Ishikawa (cell line): ENCODE measurements around the gene CCDC92B.

Experiments
- CEBPB ChIP-seq: IDR thresholded peaks from 2 replicates; pipeline ENCODE4 v1.6.1; 2012
- CREB1 ChIP-seq: IDR thresholded peaks from 2 replicates; pipeline ENCODE4 v1.6.1; 2012; ENCODE audit warnings: low read depth
- EGR1 ChIP-seq: IDR thresholded peaks from 2 replicates; pipeline ENCODE4 v1.6.1; 2012
- EP300 ChIP-seq: IDR thresholded peaks from 2 replicates; pipeline ENCODE4 v1.6.1; 2012; ENCODE audit warnings: borderline replicate concordance
- FOXM1 ChIP-seq: IDR thresholded peaks from 2 replicates; pipeline ENCODE4 v1.6.1; 2012; ENCODE audit warnings: low read depth, borderline replicate concordance
- MAX ChIP-seq: IDR thresholded peaks from 2 replicates; pipeline ENCODE4 v1.6.1; 2012
- NFIC ChIP-seq: IDR thresholded peaks from 2 replicates; pipeline ENCODE4 v1.6.1; 2012
- RAD21 ChIP-seq: IDR thresholded peaks from 2 replicates; pipeline ENCODE4 v1.6.1; 2012; ENCODE audit warnings: low read depth
- REST ChIP-seq: IDR thresholded peaks from 2 replicates; pipeline ENCODE4 v1.6.1; 2012; ENCODE audit warnings: low read depth, mild to moderate bottlenecking
- TAF1 ChIP-seq: IDR thresholded peaks from 2 replicates; pipeline ENCODE4 v1.6.1; 2012; ENCODE audit warnings: low read depth, mild to moderate bottlenecking
- TCF12 ChIP-seq: IDR thresholded peaks from 2 replicates; pipeline ENCODE4 v1.6.1; 2012; ENCODE audit warnings: low read depth
- TEAD4 ChIP-seq: IDR thresholded peaks from 2 replicates; pipeline ENCODE4 v1.6.1; 2012
- USF1 ChIP-seq: IDR thresholded peaks from 2 replicates; pipeline ENCODE4 v1.6.1; 2012
- YY1 ChIP-seq: IDR thresholded peaks from 2 replicates; pipeline ENCODE4 v1.6.1; 2012; ENCODE audit warnings: low read depth
- ZBTB7A ChIP-seq: IDR thresholded peaks from 2 replicates; pipeline ENCODE4 v1.6.1; 2012; ENCODE audit warnings: low read depth

The CCDC92B gene

GRCh38 chr17:2685696-2686095, 63.8 kb downstream of the CCDC92B start:
- TF ChIP-seq TEAD4, result no peak

GRCh38 chr17:2684549-2684948, 64.9 kb downstream of the CCDC92B start:
- no peak for TF ChIP-seq RAD21
- no peak for TF ChIP-seq ZBTB7A
- no peak for TF ChIP-seq TEAD4
- TF ChIP-seq FOXM1, result no peak
- TF ChIP-seq USF1, result no peak
- TF ChIP-seq CREB1, result no peak
- no peak for TF ChIP-seq TCF12
- no peak for TF ChIP-seq MAX
- no peak for TF ChIP-seq EP300
- TF ChIP-seq TAF1, result no peak
- no peak for TF ChIP-seq NFIC
- no peak for TF ChIP-seq EGR1
- no peak for TF ChIP-seq CEBPB
- TF ChIP-seq REST, result no peak
- no peak for TF ChIP-seq YY1

GRCh38 chr17:2683912-2684311, 65.5 kb downstream of the CCDC92B start:
- TF ChIP-seq MAX (no peak), TCF12 (no peak), EGR1 (no peak), RAD21 (no peak), USF1 (no peak), TAF1 (no peak), FOXM1 (no peak), YY1 (no peak), CEBPB (no peak), REST (no peak), ZBTB7A (no peak)

- TF ChIP-seq CREB1 (no peak), RAD21 (no peak), FOXM1 (no peak), EGR1 (no peak), TEAD4 (no peak)
Measured at GRCh38 chr17:2682176-2682938, 67.1 kb downstream of the CCDC92B start.

- TF ChIP-seq CEBPB, result no peak
- no peak for TF ChIP-seq YY1
- TF ChIP-seq EP300, result no peak
- TF ChIP-seq TAF1, result no peak
- TF ChIP-seq TEAD4, result no peak
- TF ChIP-seq ZBTB7A, result no peak
- no peak for TF ChIP-seq FOXM1
- no peak for TF ChIP-seq NFIC
- TF ChIP-seq USF1, result no peak
- TF ChIP-seq MAX, result no peak
- TF ChIP-seq TCF12, result no peak
- no peak for TF ChIP-seq CREB1
- no peak for TF ChIP-seq RAD21
- no peak for TF ChIP-seq EGR1
Measured at GRCh38 chr17:2681650-2682049, 67.8 kb downstream of the CCDC92B start.

- TF ChIP-seq REST, result no peak
- TF ChIP-seq USF1, result no peak
- TF ChIP-seq MAX, result no peak
Measured at GRCh38 chr17:2680961-2681360, 68.5 kb downstream of the CCDC92B start.
